ENCODE data around the gene MYH6. TPM values are rescaled to one million over a fixed set of nuclear protein-coding genes. Genes with fewer than 3 reads are reported as not detected.

The MYH6 gene
- total and polyA plus RNA-seq, 4 donors = 0.05 to 0.17 (median 0.06) TPM; not detected in 1

DNA sequence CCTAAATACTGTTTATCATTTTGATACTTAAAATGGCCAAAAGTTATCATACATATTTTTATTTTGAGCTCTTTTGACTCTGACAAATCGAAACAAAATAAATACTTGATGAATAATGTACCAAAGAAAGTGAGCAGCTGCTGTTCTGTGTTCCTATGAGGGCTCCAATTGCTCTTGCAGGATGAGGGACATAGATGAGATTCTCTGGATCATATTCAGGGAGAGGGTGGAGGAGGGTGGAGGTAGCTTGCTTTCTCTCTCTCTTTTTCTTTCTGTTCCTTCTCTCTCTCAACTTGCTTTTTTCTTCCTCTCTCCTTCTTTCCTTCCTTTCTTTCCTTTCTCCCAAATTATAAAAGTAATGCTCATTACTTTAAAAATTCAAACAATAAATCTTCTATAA is 36.2 kb upstream of the MYH6 start:
- Histone ChIP-seq H3K9me3 (ENCODE audit: control insufficient read depth in 4 of 4, low read length in 3 of 4) (no peaks in the 10 kb centered on the region), H3K27ac (ENCODE audit: low read depth in 1 of 2, low read length in 2 of 2) (no peak overlapping the region), H3K27me3 (ENCODE audit: control insufficient read depth in 4 of 4, insufficient read depth in 4 of 4, low read length in 3 of 4) (no peaks in the 10 kb centered on the region), H3K36me3 (ENCODE audit: control insufficient read depth in 4 of 4, insufficient read depth in 3 of 4, low read depth in 1 of 4, low read length in 3 of 4) (no peaks in the 10 kb centered on the region), H3K4me1 (ENCODE audit: control insufficient read depth in 4 of 4, insufficient read depth in 4 of 4, low read length in 3 of 4) (no peaks in the 10 kb centered on the region), H3K4me3 (ENCODE audit: low read depth in 1 of 3, low read length in 3 of 3) (no peak overlapping the region), H3K9ac (ENCODE audit: low read depth in 1 of 2, low read length in 2 of 2) (no peak overlapping the region)
- no peak for DNase-seq (ENCODE audit: low spot score)
- 56% methylated on average over 1 of the region's 1 CpG for WGBS
- TF ChIP-seq HNF4A (conservative IDR thresholded peaks at IDR 0.05) (no peak), GABPA (IDR thresholded peaks at IDR 0.05 in 1 of 2, conservative IDR thresholded peaks at IDR 0.05 in 1 of 2) (no peak)
- TF ChIP-seq, protein P1, sequence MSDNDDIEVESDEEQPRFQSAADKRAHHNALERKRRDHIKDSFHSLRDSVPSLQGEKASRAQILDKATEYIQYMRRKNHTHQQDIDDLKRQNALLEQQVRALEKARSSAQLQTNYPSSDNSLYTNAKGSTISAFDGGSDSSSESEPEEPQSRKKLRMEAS (IDR thresholded peaks at IDR 0.05) = no peak
- TF ChIP-seq, protein P2, sequence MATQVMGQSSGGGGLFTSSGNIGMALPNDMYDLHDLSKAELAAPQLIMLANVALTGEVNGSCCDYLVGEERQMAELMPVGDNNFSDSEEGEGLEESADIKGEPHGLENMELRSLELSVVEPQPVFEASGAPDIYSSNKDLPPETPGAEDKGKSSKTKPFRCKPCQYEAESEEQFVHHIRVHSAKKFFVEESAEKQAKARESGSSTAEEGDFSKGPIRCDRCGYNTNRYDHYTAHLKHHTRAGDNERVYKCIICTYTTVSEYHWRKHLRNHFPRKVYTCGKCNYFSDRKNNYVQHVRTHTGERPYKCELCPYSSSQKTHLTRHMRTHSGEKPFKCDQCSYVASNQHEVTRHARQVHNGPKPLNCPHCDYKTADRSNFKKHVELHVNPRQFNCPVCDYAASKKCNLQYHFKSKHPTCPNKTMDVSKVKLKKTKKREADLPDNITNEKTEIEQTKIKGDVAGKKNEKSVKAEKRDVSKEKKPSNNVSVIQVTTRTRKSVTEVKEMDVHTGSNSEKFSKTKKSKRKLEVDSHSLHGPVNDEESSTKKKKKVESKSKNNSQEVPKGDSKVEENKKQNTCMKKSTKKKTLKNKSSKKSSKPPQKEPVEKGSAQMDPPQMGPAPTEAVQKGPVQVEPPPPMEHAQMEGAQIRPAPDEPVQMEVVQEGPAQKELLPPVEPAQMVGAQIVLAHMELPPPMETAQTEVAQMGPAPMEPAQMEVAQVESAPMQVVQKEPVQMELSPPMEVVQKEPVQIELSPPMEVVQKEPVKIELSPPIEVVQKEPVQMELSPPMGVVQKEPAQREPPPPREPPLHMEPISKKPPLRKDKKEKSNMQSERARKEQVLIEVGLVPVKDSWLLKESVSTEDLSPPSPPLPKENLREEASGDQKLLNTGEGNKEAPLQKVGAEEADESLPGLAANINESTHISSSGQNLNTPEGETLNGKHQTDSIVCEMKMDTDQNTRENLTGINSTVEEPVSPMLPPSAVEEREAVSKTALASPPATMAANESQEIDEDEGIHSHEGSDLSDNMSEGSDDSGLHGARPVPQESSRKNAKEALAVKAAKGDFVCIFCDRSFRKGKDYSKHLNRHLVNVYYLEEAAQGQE (IDR thresholded peaks at IDR 0.05) = no peak

DNA sequence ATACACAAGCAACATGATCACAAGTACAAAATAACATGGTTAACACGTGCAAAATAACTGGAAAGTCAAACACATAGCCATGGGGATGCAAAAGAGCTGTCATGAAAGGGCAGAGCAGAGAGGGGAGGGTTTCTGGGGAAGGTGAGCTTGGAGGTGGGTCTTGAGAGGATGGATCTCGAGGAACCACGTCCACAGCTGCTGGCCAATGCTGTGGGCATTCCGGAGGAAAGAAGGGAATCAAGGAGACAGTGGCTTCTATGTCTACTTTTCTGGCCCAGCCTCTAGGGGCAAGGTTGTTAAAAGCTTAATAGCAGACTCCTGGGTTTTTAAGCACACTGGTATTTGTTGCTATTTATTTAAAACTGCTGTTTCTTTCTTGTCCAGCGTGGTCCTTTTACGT is 35.8 kb upstream of the MYH6 start:
- DNase-seq (ENCODE audit: low spot score) = no peak
- Histone ChIP-seq H3K9ac (ENCODE audit: low read depth in 1 of 2, low read length in 2 of 2) (no peak overlapping the region), H3K36me3 (ENCODE audit: control insufficient read depth in 4 of 4, insufficient read depth in 3 of 4, low read depth in 1 of 4, low read length in 3 of 4) (no peaks in the 10 kb centered on the region), H3K9me3 (ENCODE audit: control insufficient read depth in 4 of 4, low read length in 3 of 4) (no peaks in the 10 kb centered on the region), H3K27ac (ENCODE audit: low read depth in 1 of 2, low read length in 2 of 2) (no peak overlapping the region), H3K27me3 (ENCODE audit: control insufficient read depth in 4 of 4, insufficient read depth in 4 of 4, low read length in 3 of 4) (no peaks in the 10 kb centered on the region), H3K4me1 (ENCODE audit: control insufficient read depth in 4 of 4, insufficient read depth in 4 of 4, low read length in 3 of 4) (no peaks in the 10 kb centered on the region), H3K4me3 (ENCODE audit: low read depth in 1 of 3, low read length in 3 of 3) (no peak overlapping the region)
- TF ChIP-seq, protein P3, sequence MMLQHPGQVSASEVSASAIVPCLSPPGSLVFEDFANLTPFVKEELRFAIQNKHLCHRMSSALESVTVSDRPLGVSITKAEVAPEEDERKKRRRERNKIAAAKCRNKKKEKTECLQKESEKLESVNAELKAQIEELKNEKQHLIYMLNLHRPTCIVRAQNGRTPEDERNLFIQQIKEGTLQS (IDR thresholded peaks at IDR 0.05) = no peak
- TF ChIP-seq NR2F2 (IDR thresholded peaks at IDR 0.05) (no peak), RAD21 (IDR thresholded peaks at IDR 0.05) (no peak)
- WGBS = 67% methylated on average over 6 of the region's 6 CpGs

DNA sequence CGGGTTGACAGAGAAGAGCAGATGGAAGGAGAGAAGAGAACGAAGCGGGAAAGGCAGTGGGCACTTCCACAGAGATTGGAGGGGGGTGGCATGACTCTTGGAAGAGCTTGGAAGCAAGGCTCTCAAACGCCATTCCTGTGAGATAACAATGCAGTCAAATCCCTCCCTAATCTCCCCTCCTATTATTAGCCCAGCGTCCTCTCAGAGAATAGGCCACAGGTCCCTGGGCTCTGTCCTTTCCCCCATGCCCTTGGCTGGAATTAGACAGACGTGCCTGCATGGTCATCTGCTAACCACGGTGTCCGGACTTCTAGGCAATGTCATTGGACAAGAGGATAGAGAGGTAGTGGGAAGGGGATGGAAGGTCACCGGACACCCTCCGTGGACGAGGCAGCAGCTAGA is 35.3 kb upstream of the MYH6 start:
- no peak overlapping the region for H3K27ac ChIP-seq (ENCODE audit: low read depth in 1 of 2, low read length in 2 of 2)
- H3K9me3 ChIP-seq (ENCODE audit: control insufficient read depth in 4 of 4, low read length in 3 of 4) = no peaks in the 10 kb centered on the region
- WGBS = 59% methylated on average over 11 of the region's 11 CpGs
- no peak overlapping the region for H3K9ac ChIP-seq (ENCODE audit: low read depth in 1 of 2, low read length in 2 of 2)
- no peak overlapping the region for H3K4me3 ChIP-seq (ENCODE audit: low read depth in 1 of 3, low read length in 3 of 3)
- DNase-seq (ENCODE audit: low spot score) = peak; percentile 30
- no peaks in the 10 kb centered on the region for H3K4me1 ChIP-seq (ENCODE audit: control insufficient read depth in 4 of 4, insufficient read depth in 4 of 4, low read length in 3 of 4)
- H3K36me3 ChIP-seq (ENCODE audit: control insufficient read depth in 4 of 4, insufficient read depth in 3 of 4, low read depth in 1 of 4, low read length in 3 of 4) = no peaks in the 10 kb centered on the region
- H3K27me3 ChIP-seq (ENCODE audit: control insufficient read depth in 4 of 4, insufficient read depth in 4 of 4, low read length in 3 of 4) = no peaks in the 10 kb centered on the region
- TF ChIP-seq, protein P4, sequence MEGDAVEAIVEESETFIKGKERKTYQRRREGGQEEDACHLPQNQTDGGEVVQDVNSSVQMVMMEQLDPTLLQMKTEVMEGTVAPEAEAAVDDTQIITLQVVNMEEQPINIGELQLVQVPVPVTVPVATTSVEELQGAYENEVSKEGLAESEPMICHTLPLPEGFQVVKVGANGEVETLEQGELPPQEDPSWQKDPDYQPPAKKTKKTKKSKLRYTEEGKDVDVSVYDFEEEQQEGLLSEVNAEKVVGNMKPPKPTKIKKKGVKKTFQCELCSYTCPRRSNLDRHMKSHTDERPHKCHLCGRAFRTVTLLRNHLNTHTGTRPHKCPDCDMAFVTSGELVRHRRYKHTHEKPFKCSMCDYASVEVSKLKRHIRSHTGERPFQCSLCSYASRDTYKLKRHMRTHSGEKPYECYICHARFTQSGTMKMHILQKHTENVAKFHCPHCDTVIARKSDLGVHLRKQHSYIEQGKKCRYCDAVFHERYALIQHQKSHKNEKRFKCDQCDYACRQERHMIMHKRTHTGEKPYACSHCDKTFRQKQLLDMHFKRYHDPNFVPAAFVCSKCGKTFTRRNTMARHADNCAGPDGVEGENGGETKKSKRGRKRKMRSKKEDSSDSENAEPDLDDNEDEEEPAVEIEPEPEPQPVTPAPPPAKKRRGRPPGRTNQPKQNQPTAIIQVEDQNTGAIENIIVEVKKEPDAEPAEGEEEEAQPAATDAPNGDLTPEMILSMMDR (IDR thresholded peaks at IDR 0.05; ENCODE audit: low read depth, low read length, missing input control) = no peak
- no peak for TF ChIP-seq RAD21 (IDR thresholded peaks at IDR 0.05)
- TF ChIP-seq, protein P5, sequence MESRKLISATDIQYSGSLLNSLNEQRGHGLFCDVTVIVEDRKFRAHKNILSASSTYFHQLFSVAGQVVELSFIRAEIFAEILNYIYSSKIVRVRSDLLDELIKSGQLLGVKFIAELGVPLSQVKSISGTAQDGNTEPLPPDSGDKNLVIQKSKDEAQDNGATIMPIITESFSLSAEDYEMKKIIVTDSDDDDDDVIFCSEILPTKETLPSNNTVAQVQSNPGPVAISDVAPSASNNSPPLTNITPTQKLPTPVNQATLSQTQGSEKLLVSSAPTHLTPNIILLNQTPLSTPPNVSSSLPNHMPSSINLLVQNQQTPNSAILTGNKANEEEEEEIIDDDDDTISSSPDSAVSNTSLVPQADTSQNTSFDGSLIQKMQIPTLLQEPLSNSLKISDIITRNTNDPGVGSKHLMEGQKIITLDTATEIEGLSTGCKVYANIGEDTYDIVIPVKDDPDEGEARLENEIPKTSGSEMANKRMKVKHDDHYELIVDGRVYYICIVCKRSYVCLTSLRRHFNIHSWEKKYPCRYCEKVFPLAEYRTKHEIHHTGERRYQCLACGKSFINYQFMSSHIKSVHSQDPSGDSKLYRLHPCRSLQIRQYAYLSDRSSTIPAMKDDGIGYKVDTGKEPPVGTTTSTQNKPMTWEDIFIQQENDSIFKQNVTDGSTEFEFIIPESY (IDR thresholded peaks at IDR 0.05) = no peak
- no peak for TF ChIP-seq NR2F2 (IDR thresholded peaks at IDR 0.05)
- no peak for TF ChIP-seq FOXA1 (IDR thresholded peaks at IDR 0.05)
- TF ChIP-seq HNF4G (IDR thresholded peaks at IDR 0.05) = no peak
- TF ChIP-seq HNF4A (conservative IDR thresholded peaks at IDR 0.05) = no peak
- no peak for TF ChIP-seq FOXA2 (IDR thresholded peaks at IDR 0.05)
- TF ChIP-seq TAF1 (conservative IDR thresholded peaks at IDR 0.05) = no peak
- TF ChIP-seq, protein P3 (IDR thresholded peaks at IDR 0.05) = no peak
- TF ChIP-seq, protein P2 (IDR thresholded peaks at IDR 0.05) = no peak
- no peak for TF ChIP-seq YY1 (IDR thresholded peaks at IDR 0.05)
- TF ChIP-seq GABPA (IDR thresholded peaks at IDR 0.05 in 1 of 2, conservative IDR thresholded peaks at IDR 0.05 in 1 of 2) = no peak
- TF ChIP-seq JUND (IDR thresholded peaks at IDR 0.05) = no peak
- TF ChIP-seq SP1 (IDR thresholded peaks at IDR 0.05) = no peak

All from liver (tissue), 9 donors.